Stimulated activated CD4-positive, alpha-beta T cell treated with anti-CD3 and anti-CD28 coated beads, Interleukin-15, amount 100 ng/mL, for 48 hours (primary cell): ENCODE measurements around the gene CDNF.
"Not testable (repeated sequence)": the region's sequence is repeated elsewhere in the genome, so short reads cannot be mapped to it uniquely, and the experiment has no call there.

ENCODE experiments used
- DNase-seq, 2 donors: peaks; one replicate each; pipeline ENCODE4 v3.0.0-alpha.2; 2020; ENCODE audit warnings: low read depth in 2 of 2

Gene CDNF

DNA sequence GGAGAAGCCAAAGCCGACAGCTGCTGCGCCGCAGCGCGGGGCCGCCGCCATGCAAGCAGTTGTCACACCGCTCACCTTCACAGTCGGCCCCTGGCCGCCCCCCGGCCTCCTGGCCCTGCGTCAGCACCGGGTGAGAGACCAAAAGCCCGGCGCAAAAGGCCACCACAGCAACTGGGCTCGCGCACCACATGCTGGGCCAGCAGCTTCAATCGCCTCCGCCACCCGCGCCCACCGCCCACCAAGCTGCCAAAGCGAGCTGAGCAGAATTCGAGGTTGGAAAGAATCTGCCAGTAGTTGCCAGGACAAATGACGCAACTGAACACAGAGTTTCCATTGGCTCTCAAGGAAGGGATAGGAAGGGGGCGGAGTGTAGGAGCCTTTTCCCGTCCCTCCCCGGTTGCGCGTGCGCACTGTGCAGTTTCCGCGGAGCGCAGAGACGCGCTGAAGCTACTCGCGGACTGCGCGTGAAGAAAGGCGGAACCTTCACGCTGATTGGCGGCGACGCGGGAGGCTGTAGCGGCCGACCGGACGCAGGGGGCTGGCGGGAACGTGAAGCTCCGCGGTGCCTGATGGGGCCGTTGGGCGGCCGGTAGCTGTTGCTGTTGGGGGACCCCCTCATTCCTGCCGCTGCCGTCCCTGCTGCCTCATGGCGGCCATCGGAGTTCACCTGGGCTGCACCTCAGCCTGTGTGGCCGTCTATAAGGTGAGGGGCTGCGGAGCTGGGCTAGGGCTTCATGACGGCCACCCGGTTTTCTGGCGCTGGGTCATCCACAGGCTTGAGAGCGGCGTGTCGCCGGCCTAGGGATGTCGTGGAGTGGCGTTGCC is at the start of gene CDNF, which contains the start of the genes HSPA14 and MSANTD7:
Gene CDNF (minus strand): TSS at position 281 of the 825 bp plus-strand sequence. CDS start 91 bp downstream, at position 190.
Gene HSPA14 (plus strand): TSS at position 550 of the 825 bp plus-strand sequence. CDS start 97 bp downstream, at position 647.
Gene MSANTD7 (plus strand): TSS at position 550 of the 825 bp plus-strand sequence. CDS start 3,979 bp downstream, outside the sequence.
- peak; percentile 99 for DNase-seq

DNA sequence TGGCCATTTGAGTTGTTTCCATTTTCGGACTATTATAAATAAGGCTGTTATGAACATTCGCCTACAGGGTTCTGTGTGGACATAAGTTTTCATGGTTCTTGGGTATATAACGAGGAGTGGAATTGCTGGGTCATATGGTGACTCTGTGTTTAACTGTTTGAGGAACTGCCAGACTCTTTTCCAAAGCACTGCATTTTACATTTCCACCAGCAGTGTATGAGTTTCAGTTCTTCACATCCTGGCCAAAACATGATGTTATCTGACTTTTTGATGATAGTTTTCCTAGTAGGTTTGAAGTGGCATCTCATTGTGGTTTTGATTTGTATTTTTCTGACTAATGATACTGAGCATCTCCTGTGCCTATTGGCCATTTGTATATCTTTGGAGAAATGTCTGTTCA is 46.2 kb upstream of the CDNF start:
- DNase-seq: no peak

DNA sequence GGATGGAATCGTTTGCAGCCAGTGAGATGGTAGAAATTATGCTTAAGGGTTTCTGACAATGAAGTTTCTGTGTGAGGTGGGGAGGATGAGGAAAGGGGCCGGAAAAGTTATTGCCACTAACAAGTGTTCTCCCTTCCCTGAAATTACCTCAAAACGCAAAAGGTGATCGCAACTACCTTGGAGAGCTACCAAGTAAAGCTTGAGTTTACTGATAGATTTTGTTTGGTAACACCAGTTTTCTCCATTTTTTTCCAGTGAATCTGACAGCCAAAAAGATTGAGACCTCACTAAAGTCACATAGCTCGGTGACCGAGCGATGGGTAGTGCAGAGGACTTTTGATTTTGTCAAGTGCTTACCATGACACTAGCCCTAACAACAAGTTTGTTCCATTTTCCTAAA is 42.4 kb upstream of the CDNF start:
- DNase-seq: no peak

GRCh38 chr10:14879928-14880193 is 42.0 kb upstream of the CDNF start:
- no peak for DNase-seq

DNA sequence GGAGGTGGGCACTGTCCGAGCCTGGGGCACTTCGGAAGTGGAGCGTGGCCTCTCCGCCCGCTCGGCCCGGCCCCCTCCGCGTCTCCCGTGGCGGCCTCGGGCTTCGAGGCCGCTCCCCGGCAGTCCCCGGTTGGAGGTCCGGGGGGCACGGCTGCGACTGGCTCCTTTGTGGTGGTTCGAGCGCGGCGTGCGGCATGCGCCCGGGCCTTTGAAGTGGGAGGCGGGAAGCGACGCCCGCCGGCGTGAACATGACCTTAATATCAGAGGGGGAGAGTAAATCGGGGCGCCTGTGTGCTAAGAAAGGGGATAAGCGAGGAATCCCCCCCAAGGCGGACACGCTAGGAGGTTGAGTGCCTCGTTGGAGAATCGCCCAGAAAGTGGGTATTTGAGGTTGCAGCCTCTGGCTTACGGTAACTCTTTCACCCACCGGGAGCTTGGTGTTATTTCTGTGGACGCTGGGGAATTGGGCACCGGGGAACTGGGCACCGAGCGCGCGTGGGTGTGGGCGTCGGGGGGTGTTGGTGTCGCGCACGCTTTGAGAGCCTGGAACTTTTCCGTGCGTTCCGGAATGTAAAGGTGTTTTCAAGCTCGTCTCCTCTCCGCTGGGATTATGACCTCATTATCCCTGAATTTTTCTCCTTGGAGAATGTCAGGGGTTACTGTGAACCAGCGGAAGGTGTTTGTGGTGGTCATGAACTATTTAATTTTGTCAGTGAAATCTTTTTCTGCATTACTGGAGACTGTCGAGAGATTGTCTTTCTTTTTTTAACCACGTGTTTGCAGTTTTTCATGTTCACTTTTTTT is 41.5 kb upstream of the CDNF start:
- peak in 1 of 2 donors; percentile 31 for DNase-seq

- peak; percentile 90 to 92 for DNase-seq
Observed at GRCh38 chr10:14878266-14879123, 40.7 kb upstream of the CDNF start, which contains the start of gene SUV39H2. Gene SUV39H2, plus strand, starts transcription at chr10:14878866. Its CDS starts 23 bp downstream, at chr10:14878889.

- no peak for DNase-seq
Observed at GRCh38 chr10:14876764-14877163, 38.9 kb upstream of the CDNF start.

GRCh38 chr10:14875941-14876340 is 38.1 kb upstream of the CDNF start:
- DNase-seq: no peak

DNA sequence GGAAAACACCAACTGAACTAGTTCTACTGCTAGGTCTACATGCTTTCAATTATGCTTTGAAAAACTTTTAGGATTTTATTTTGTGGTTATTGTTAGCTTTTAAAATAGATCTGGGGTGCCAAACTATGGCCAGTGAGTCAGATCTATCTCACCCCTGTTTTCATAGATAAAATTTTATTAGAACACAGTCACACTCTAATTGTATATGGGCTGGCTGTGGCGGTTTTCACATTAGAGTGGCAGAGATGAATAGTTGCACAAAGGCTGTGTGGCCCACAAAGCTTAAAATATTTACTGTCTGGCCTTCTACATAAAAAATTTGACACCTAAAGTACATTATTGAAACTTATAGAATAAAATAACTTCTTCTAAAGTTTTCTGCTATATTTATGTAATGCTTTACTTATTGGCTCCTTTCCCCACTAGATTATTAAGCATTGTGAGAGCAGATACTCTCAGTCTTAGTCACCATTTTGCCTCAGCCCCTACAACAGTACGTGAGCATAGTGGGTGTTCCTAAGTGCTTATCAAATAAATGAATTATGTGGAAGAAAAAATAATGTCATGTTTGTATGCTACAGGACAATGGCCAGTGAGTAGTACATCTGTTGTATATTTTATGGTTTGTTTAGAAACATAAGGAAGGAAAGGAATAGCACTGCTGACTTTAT is 35.4 kb upstream of the CDNF start:
- no peak for DNase-seq

GRCh38 chr10:14864871-14865270 is 27.0 kb upstream of the CDNF start:
- not testable (repeated sequence) for DNase-seq

- DNase-seq: not testable (repeated sequence)
Observed at GRCh38 chr10:14864466-14864865, 26.6 kb upstream of the CDNF start.

GRCh38 chr10:14860791-14861190 is 23.0 kb upstream of the CDNF start:
- DNase-seq: no peak

DNA sequence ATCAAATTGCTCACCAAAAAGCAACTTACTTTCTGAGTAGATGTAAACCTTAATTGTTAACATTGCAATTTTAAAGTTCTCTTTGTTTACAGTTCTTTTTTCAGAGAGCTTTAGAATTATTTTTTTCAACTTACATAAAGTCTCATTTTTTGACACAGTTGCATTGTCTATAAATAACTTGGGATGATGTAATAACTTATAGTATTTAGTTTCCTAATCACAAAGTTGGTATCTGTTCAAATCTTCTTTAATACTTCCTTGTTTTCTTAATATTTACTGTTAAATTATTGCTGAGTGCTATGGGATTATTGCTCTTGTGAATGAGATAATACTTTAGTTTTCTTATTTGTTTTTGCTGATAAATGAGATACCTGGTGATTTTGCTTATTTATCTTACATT is 21.9 kb upstream of the CDNF start:
- DNase-seq: no peak

DNA sequence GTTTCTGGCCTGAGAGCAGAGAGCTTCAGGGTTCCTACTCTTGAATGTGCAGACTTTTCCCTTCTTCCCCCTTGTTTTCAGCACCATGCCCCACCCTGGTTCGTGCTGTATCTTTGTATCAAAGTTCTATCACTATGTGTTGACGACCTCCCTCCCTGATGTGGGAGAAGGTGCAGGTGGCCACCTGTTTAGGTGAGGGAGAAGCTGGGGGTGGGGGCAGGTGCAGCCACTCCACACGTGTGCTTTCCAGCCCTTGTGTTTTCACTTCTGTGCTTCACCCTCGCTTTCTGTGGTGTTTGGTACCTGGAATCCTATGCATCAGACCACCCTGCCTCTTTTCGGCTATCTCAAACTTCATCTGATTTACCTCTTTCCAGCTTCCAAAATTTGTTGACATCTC is 21.2 kb upstream of the CDNF start:
- no peak for DNase-seq

- no peak for DNase-seq
Observed at GRCh38 chr10:14858338-14858960, 20.6 kb upstream of the CDNF start.

GRCh38 chr10:14855453-14855852 is 17.6 kb upstream of the CDNF start:
- DNase-seq: no peak

- no peak for DNase-seq
Observed at GRCh38 chr10:14852236-14852635, 14.4 kb upstream of the CDNF start.

DNA sequence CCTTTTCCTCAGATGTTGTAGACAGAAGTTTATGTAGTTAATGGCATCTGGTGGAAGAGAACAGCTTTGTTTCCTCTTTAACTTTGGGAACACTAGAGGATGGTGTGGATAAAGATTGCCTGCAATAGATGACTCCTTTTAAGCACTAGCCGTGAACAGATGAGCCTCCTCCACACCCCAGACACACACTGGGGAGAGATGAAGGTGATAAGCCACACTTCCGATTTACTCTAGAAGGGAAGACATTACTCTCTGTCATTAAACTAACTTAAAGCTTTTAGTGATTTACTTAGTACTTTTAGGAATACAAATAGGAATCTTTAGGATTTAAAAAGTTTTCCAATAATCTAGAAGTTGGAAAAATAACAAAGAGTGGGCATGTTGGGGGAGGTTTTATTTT is 7.1 kb upstream of the CDNF start:
- DNase-seq: no peak

GRCh38 chr10:14843327-14843988 is 5.6 kb upstream of the CDNF start:
- no peak for DNase-seq

DNA sequence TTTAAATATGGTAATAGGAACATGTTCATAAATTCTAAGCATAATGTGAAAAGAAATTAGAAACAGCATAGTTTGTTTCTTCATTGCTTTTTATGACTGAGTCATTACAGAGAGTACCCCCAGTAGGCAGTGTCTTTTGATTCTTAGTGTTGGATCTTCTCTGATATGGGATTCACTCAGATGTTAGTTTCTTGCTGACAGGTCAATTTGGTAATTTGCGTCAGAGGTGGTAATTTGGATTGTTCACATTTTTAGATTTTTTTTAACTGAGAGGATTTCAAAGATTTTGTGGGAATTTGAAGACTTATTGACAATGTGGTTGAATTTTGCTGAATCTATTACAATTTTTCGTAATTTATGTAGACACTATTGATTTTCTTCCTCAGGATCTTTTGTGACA is 2.3 kb upstream of the CDNF start:
- no peak for DNase-seq
